ENCODE data around the gene NEMF.
"Not testable (repeated sequence)": the region's sequence is repeated elsewhere in the genome, so short reads cannot be mapped to it uniquely, and the experiment has no call there.

Gene NEMF

DNA sequence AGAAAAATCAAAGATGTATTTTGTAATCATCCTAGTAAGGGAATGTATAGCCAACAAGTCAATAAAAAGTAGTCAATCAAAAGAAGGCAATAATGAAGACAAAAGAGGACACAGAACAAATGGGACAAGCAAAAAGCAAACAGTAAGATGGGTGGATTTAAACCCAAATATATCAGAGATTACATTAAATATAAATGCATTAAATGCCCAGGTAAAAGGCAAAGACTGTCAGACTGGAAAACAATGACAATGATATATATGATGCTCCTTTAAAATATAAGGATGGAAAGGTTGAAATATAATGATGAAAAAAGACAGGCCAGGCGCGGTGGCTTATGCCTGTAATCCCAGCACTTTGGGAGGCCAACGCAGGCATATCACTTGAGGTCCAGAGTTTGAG, 35.7 kb downstream of the NEMF start:
- no peak for DNase-seq

DNA sequence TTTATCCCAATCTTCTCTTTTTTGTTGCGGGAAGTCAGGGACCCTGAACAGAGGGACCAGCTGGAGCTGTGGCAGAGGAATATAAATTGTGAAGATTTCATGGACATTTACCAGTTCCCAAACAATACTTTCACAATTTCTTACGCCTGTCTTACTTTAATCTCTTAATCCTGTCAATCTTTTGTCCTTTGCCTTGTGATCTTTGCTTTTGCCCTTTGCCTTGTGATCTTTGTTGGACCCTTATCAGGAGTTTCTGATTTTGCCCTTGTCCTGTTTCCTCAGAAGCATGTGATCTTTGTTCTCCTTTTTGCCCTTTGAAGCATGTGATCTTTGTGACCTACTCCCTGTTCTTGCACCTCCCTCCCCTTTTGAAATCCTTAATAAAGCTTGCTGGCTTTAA, 36.5 kb downstream of the NEMF start:
- DNase-seq = not testable (repeated sequence)

DNA sequence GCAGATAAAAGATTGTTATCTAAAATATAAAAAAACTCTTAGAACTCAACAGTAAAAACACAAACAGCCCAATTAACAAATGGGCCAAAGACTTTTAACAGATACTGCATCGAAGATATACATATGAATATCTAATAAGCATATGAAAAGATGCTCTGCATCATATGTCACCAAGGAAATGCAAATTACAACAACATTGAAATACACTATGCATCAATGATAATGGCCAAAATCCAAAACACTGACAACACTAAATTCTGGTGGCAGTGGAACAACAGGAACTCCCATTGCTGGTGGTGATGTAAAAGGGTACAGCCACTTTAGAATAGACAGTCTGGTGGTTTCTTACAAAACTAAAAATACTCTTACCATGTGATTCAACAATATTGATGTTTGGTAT, 43.8 kb downstream of the NEMF start:
- no peak for DNase-seq

DNA sequence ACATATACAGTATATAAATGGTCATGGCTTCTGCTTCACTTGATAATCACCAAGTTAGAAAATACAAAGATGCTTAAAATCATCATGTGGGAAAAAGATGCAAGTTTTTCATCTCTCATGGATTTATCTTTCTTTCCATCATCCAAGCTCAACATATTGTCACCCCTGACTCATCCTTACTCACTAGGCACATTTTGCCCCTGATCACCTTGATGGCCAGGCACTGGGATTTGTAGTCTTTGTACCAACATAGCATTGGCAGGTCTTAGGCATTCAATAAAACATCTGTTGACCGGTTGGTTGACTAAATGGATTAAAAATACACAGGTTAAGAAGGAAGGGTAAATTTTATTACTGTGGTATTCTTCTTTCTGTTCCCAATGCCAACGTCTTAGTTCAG, 56.6 kb downstream of the NEMF start:
- no peak for DNase-seq

DNA sequence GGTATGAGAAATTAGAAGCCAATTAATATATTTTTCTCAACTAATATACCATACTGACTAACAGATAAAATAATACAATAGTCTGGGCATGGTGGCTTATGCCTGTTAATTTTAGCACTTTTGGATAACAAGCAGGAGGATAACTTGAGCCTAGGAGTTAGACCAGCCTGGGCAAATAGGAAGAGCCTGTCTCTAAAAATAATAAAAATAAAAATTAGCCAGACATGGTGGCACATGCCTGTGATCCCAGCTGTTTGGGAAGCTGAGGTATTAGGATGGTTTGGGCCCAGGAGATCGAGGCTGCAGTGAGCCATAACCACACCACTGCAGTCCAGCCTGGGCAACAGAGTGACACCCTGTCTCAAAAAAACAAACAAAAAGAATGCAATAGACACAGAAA, 60.0 kb downstream of the NEMF start:
- no peak for DNase-seq

DNA sequence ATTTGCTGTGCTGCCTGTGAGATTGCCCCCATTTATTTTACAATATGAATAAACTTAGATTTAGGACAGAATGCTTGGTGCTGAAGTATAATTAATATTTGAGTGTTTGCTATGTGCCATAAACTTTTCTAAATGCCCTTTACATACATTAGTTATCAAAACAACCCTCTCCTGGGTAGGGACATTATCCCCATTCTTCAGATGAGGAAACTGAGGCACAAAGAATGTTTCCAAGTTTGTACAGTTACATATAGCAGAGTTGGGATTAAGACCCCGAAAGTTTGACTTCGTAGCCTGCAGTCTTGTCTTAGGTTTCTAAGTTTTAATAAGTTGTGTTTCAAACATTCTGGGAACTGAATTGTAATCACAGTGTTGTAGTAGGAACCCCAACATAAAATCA, 66.3 kb downstream of the NEMF start:
- DNase-seq = no peak

DNA sequence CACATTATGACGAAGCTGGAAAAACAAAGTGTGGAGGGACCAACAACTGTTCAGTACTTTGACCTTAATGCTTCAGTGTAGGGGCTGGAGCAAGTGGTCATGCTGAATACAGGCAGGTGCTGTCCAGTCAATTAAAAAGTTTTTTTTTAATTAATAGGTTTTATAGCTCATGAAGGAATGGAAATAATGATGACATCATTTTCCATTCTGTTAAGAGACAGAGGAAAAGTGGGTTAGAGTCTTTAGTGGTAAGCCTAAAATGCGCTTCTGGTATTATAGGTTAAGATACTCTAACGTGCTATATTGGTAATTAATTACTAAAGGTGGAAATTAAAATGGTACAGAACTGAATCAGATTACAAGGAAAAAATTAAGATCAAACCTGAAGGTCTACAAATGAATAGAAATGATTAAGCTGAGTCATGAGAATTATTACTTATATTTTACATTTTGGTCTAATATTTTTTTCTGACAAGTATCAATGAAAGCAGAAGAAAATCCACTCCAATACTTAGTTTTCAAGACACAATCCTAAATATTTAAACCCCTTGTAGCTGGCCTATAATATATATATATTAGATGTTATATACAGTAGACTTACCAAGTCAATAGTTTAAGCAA, 69.1 kb downstream of the NEMF start:
- DNase-seq = no peak

DNA sequence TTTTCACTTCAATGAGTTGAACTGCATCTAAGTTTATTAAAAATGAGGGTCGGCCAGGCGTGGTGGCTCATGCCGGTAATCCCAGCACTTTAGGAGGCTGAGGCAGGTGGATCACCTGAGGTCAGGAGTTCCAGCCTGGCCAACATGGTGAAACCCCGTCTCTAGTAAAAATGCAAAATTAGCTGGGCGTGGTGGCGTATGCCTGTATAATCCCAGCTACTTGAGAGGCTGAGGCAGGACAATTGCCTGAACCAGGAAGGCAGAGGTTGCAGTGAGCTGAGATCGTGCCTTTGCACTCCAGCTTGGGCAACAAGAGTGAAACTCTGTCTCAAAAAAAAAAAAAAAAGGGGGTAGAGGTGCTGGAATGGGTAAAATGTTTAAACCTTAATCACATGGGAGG, 71.5 kb downstream of the NEMF start:
- DNase-seq = not testable (repeated sequence)

DNA sequence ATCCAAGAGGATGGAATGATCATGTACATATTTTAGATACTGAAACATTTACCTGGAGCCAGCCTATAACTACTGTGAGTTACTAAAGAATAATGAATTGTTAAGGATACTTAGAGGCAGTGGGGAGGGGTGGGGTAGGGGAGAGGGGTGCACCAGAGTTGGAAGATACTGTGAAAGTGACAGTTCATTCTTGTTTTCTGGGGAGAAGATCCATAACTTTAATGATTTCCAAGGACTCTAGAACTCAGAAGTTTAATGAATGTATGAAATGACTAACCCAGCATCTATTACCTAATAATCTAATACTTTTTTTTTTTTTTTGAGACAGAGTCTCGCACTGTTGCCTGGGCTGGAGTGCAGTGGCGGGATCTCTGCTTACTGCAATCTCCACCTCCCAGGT, 74.2 kb downstream of the NEMF start:
- no peak for DNase-seq

DNA sequence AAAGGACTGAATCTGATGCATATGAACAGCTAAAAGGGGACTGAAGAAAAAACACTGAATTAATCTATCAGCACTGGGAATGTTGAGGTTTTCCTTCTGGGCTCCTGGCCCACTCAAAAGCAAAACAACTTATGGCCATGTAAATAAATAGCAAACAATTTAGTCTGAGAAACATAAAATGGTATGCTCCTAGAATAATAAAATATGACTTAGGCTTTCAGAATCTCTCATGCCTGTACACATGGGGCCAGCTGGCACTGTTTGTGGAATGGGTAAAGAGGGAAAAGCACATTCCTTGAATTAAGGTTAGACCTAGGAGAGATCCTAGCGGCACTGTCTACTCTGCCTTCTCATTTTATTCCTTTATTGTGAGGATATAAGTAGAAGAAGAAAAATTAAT, 78.5 kb downstream of the NEMF start:
- DNase-seq = no peak

DNA sequence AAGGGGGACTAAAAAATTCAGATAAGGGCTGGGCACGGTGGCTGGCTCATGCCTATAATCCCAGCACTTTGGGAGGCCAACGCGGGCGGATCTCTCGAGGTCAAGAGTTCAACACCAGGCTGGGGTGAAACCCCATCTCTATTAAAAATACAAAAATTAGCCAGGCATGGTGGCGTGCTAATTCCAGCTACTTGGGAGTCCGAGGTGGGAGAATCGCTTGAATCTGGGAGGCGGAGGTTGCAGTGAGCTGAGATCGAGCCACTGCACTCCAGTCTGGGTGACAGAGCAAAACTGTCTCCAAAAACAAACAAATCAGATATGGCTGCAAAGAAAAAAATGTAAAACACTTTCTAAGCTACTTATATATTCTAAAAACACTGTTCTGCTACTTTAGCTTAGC, 80.9 kb downstream of the NEMF start:
- not testable (repeated sequence) for DNase-seq

DNA sequence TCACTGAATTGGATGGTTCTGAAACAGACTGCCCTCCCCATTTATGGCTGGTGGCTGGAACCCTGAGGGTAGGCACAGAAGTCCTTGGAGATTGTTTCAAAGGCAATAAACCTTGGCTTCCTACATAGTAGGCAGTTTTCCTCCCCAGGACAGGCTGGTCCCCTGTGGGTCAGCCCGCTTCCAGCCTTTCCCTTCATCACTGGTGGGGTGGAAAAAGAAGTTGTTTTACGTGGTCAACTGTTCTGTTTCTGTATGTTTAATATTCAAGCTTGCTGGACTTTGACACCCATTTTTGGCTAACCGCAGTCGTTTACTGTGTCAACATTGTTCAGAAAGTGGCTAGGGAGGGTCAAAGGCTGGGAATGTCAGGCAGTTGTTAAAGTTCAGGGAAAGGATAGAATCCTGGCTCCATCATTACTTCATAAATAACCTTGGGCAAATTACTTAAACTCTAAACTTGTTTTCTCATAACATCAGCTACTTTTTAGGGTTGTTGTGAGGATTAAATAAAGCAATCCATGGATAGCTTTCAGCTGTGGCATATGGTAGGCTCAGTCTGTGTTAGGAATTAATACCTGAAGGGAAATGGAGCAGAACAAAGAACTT, 82.3 kb downstream of the NEMF start:
- DNase-seq = no peak

DNA sequence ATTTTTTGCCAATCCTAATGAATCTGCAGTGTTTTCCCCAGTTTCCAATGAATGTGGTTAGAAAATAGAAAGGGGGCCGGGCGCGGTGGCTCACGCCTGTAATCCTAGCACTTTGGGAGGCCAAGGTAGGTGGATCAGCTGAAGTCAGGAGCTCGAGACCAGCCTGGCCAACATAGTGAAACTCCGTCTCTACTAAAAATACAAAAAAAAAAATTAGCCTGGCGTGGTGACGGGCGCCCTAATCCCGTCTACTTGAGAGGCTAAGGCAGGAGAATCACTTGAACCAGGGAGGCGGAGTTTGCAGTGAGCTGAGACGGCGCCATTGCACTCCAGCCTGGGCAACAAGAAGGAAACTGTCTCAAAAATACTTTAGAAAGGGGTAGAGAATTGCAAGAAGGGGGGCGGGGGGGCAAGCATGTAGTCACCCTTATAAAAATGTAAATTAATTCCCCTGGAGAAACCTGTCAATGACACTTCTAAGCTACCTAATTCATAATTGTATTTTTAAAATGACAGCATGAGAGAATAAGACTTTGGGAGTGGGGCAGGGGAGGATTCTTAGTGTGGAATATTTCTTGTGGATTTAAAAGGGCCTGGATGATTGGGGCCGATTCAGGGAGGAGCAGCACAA, 82.9 kb downstream of the NEMF start:
- DNase-seq = no peak

DNA sequence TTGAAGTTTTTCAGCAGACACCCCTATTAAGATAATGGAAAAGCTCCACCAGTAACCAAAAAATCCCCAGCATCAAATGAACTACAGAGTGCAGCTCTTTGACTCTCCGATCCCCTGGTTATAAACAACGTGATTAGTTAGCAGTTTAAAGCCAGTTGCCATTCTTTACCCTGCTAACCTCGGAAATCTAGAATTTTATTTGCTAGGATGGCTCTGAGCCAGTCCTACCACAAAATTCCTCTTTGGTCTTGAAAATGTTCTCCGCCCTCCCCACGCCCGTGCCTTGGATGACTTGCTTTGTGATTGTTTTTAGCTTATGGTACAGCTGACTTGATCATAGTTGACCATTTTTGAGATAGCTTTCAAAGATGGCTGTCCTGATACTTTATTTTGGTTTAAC, 83.4 kb downstream of the NEMF start:
- DNase-seq = no peak

DNA sequence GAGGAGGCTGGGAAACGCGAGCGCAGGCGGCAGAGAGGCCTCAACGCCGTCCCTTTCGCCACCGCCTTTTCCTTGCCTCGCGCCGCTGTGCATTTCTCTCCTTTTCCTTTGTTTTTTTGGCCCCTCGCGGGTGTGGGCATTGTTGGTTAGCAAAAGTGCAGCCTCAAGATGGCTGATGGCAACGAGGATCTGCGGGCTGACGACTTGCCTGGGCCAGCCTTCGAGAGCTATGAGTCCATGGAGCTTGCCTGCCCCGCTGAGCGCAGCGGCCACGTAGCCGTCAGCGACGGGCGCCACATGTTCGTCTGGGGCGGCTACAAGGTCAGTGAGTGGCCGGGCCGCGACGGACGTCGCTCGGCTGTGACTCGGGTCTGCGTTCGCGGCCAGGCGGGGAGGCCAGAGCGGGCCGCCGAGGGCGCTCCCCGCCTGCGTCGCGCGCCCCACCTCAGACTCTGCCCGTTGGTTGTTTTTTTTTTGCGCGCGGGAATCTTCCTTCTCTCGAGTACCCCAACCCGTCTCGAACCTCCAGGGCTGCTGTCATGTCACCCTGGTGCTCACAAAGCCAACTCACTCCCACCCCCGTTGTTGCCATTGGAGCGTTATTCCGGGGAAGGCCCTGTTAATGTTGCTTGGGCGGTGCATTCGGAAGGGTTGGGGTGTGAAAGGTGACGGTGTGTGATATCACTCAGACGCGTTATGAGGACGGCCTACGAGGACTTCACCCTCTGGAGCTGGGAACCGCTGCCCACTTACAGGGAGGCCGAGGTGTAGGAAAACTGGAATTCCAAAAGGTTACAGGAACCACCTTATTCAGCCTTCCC, 84.1 kb downstream of the NEMF start:
- peak; percentile 2 for DNase-seq

DNA sequence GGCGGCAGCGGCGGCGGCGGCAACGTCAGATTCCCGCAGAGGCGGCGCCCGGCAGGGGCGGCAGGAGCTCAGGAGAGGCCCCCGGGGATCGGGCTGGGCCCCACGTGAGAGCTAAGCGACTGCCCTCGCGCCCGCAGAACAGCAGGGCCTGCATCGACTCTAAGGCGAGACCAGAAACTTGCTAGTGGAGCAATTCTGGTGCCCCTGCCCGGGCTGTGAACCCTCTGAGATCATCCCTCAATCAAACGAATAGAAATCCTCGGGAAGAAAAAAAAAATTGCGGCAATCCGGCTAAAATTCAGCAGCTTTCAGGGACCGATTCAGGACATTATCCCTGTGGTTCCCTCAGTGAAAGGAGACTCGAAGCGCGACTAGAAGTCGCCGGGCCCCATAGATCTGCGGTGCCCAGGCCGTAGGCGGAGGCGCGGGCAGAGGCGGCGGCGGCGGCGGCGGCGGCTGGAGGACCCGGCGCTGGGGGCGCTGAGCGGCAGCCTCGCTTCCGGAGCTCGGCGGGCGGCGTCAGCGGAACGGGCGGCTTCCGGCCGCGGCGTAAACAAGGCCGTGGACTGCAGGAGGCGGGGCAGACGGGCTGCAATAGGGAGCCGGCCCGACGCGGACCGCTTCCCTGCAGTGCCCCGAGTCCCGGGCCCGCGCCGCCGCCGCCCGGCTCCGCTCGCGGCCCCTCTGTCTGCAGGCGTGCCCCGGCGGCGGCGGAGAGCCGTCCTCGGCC, 84.9 kb downstream of the NEMF start, which contains the start of gene KLHDC2:
Gene KLHDC2, plus strand, starts transcription at position 583 of the 730 bp plus-strand sequence. CDS start 316 bp downstream, outside the sequence.
- peak; percentile 20 for DNase-seq

DNA sequence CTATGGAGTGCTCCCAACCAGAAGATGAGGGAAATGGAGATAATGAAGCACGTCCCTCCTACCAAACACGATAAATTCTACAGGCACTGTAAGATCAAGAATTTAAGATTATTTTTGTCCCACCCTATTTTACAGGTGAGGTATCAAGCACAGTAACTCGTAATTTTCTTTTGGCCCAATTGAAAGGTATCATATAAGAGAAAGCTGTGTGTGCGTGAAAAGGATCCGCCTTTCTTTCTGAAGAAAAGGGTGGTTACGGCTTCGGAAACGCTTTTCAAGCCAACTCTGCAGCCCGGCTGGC, 85.4 kb downstream of the NEMF start:
- no peak for DNase-seq

DNA sequence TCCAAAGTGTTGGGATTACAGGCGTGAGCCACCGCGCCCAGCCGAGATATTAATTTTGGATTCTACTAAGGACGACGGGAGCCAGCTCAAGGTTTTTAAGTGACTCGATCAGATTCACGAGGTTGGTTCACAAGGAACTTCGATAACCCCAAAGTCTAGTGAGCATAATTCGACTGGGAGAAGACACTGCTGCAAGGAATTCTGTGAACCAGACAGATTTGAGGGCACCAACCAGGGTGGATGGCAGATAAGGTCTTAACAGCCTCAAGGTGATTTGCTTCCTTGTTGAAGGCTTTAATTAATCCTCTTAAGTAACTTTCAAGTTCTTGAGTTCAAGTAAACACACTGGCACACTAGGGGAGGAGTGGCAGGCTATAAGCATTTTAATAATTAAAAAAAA, 85.7 kb downstream of the NEMF start:
- no peak for DNase-seq

DNA sequence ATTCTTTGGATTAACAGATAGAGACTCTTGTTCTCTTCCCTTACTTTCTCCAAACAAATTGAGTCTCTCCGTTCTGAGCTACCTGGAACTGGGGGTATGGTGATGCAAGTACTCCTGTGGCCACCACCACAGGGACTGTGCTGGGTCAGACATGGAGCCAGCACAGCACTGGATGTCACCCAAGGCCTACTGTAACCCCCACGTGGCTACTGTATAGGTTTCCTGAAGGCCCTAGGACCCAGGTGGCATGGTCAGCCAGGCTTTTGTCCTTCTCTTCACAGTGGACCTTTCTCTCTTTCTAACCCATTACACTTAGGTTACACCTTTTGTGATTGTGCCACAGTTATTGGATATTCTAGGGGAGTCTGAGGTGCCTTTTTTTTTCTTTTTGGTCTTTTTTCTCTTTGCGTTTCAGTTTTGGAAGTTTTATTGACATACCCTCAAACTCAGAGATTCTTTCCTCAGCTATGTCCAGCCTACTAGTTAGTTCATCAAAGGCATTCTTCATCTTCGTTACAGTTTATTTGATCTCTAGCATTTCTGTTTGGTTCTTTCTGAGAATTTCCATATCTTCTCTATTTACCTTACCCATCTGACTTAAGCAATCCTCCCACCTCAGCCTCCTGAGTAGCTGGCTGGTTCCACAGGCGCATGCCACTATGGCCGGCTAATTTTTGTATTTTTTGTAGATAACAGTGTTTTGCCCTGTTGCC, 90.6 kb downstream of the NEMF start:
- DNase-seq = no peak

DNA sequence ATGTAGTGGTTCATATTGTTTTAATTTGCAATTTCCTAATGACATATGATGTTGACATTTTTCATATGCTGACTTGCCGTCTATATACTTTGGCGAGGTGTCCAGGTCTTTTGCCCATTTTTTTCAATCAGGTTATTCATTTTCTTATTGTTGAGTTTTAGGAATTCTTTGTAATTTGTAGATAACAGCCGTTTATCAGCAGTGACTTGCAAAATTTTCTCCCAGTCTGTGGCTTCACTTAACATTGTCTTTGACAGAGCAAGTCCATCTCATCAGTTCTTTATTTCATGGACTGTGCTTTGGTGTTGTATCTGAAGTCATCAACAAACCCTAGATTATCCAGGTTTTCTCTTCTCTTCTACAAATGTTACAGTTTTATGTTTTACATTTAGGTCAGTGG, 97.2 kb downstream of the NEMF start:
- DNase-seq = no peak

DNA sequence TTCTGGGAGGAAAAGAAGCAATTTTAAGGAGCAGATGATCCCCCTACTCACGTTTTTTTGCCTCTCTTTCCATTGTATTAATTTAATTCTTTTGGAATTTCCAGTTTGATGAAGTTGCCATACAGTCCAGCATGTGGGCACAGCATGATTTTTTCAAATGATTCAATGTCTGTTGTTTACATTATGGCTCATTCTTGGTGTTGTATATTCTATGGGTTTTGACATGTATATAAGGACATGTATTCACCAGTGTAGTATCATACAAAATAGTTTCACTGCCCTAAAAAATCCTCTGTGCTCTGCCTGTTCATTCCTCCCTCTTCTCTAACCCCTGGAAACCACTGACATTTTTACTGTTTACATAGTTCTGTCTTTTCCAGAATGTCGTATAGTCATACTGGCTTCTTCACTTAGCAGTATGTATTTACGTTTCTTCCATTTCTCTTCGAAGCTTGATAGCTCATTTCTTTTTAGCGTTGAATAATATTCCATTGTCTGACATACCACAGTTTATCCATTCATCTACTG, 98.0 kb downstream of the NEMF start:
- DNase-seq = no peak

DNA sequence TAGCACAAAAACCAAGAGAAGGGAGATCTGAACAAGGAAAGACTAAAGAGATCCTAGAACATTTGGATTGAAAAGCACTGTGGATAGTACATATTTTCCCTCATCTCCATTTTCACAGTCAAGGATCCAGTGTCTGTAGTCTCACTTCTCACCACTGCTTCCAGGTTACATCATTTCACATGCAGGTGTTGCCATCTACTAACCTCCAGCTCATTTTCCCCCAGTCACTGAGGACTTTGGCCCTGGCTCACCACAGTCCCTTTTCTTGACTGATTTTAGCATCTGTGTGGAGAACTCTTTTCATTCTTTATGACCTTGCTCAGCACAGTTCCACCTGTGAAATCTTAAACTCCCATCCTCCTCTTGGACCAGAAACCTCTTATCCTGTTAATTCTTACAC, 106.1 kb downstream of the NEMF start:
- DNase-seq = not testable (repeated sequence)
